Right lobe of liver (tissue), 6 donors: ENCODE results near the gene PFKP. TPM values are rescaled to one million over a fixed set of nuclear protein-coding genes. Genes with fewer than 3 reads are reported as not detected.

Experiments used
- ATAC-seq, 4 donors: fragments of 200-7000 bp; cut with Tn5 transposase; one replicate each; pipeline ENCODE4 v1.9.1; 2020; ENCODE audit warnings: mild to moderate bottlenecking in 4 of 4, moderate library complexity in 4 of 4
- DNase-seq, 3 donors: peaks; one replicate each; pipeline ENCODE4 v3.0.0-alpha.2; 2020
- H3K27ac ChIP-seq, 3 donors: fragments of 200-600 bp; one replicate each; pipeline ENCODE4 v1.8.0; 2022
- H3K27me3 ChIP-seq, 2 donors: fragments of 200-600 bp; one replicate each; pipeline ENCODE4 v1.8.0; 2022
- H3K36me3 ChIP-seq, 4 donors: fragments of 200-600 bp; sonication (generic) in 1 of 4; one replicate each; pipeline versions ENCODE4 v1.5.1 to v1.8.0; 2017 to 2022; ENCODE audit warnings: control low read depth in 1 of 4
- H3K4me1 ChIP-seq, 4 donors: fragments of 200-600 bp; sonication (generic) in 1 of 4; one replicate each; pipeline versions ENCODE4 v1.5.1 to v1.8.0; 2017 to 2022; ENCODE audit warnings: control low read depth in 1 of 4
- H3K4me3 ChIP-seq, 3 donors: fragments of 200-600 bp; one replicate each; pipeline ENCODE4 v1.8.0; 2022
- H3K9me3 ChIP-seq, 4 donors: fragments of 200-600 bp; sonication (generic) in 1 of 4; one replicate each; pipeline versions ENCODE4 v1.5.1 to v1.8.0; 2017 to 2022; ENCODE audit warnings: control low read depth in 1 of 4
- CTCF ChIP-seq, 4 donors: fragments of 200-600 bp in 3 of 4; fragments of 450-650 bp in 1 of 4; IDR thresholded peaks; one replicate each; pipeline versions ENCODE4 v1.5.1 to v1.8.0; 2016 to 2022; ENCODE audit warnings: antibody characterized with exemption in 4 of 4, mild to moderate bottlenecking in 2 of 4
- POLR2A ChIP-seq: fragments of 450-650 bp; IDR thresholded peaks from one replicate; pipeline ENCODE4 v1.6.1; 2017; ENCODE audit warnings: antibody characterized with exemption, mild to moderate bottlenecking
- WGBS: methylation state at CpG from one replicate; pipeline ENCODE4 v1.1.6; 2018; ENCODE audit warnings: low coverage, low lambda C conversion rate; ENCODE audit not compliant: insufficient coverage; ENCODE audit errors: missing lambda C conversion rate; 5-methylcytosine and 5-hydroxymethylcytosine counted together
- intact Hi-C, 2 donors: fragments of 100-400 bp; cut with DNase I; formaldehyde crosslinking; loops; one replicate each; pipeline versions ENCODE4 v1.11.2 to v1.14.1; 2022
- total RNA-seq, 6 experiments: library from RNA; depleted of rRNA in 2 of 6; stranded (reverse); fragments of >200 nt in 2 of 6; fragmentation: NEBNext Ultra II Directional in 3 of 6; extraction: Animal tissue kit (Norgen Biotek cat#: 25700) in 3 of 6; gene quantifications; one replicate each; pipeline versions ENCODE4 v1.1.0 to v1.2.4, GENCODE V29; 2016 to 2023
- donor health status: DM: no; HTN: yes; CAD: no.
- donor health status: DM: no; HTN: no; CAD: no.
- donor health status: DM: no; HTN: no; CAD: no.
- donor health status: DM: no; HTN: yes; CAD: no.
- donor health status: DM: no; HTN: yes; CAD: no.

The PFKP gene
- total RNA-seq, 6 experiments from 2014 or later: 0.66 to 24.1 (median 9.2) TPM

GRCh38 chr10:3179174-3179573, 111.8 kb downstream of the PFKP start:
- Histone ChIP-seq H3K36me3 (no peaks in the 10 kb centered on the region), H3K27ac (no peak overlapping the region), H3K4me3 (no peak overlapping the region), H3K9me3 (no peaks in the 10 kb centered on the region), H3K4me1 (no peaks in the 10 kb centered on the region), H3K27me3 (no peaks in the 10 kb centered on the region)
- DNase-seq (no peak), ATAC-seq (no peak)
- intact Hi-C loops: no loop called here
- no peak for TF ChIP-seq POLR2A
- WGBS: 63% methylated on average over 5 of the region's 5 CpGs

GRCh38 chr10:3180355-3181025, 113.1 kb downstream of the PFKP start:
- Histone ChIP-seq H3K27ac (no peak overlapping the region), H3K4me3 (no peak overlapping the region), H3K9me3 (no peaks in the 10 kb centered on the region), H3K27me3 (no peaks in the 10 kb centered on the region), H3K36me3 (no peaks in the 10 kb centered on the region), H3K4me1 (no peaks in the 10 kb centered on the region)
- ATAC-seq: no peak
- 65% methylated on average over 3 of the region's 6 CpGs for WGBS
- DNase-seq: no peak
- intact Hi-C loops: no loop called here
- TF ChIP-seq CTCF (IDR thresholded peaks at IDR 0.05) (no peak), POLR2A (no peak)

- Histone ChIP-seq H3K4me1 (no peaks in the 10 kb centered on the region), H3K36me3 (no peaks in the 10 kb centered on the region), H3K27ac (no peak overlapping the region), H3K27me3 (no peaks in the 10 kb centered on the region), H3K4me3 (no peak overlapping the region), H3K9me3 (no peaks in the 10 kb centered on the region)
- 51% methylated on average over 2 of the region's 6 CpGs for WGBS
- intact Hi-C loops: no loop called here
- ATAC-seq: no peak
- TF ChIP-seq POLR2A: no peak
- TF ChIP-seq CTCF (IDR thresholded peaks at IDR 0.05): no peak
- DNase-seq: no peak
Observed at GRCh38 chr10:3185386-3185785, 118.0 kb downstream of the PFKP start.

GRCh38 chr10:3186368-3186767, 119.0 kb downstream of the PFKP start:
- WGBS: 81% methylated on average over 6 of the region's 6 CpGs
- intact Hi-C loops: no loop called here
- H3K4me1 ChIP-seq: no peaks in the 10 kb centered on the region
- H3K27me3 ChIP-seq: no peaks in the 10 kb centered on the region
- H3K4me3 ChIP-seq: no peak overlapping the region
- TF ChIP-seq CTCF (IDR thresholded peaks at IDR 0.05) (no peak), POLR2A (no peak)
- no peak overlapping the region for H3K27ac ChIP-seq
- ATAC-seq (no peak), DNase-seq (no peak)
- no peaks in the 10 kb centered on the region for H3K9me3 ChIP-seq
- no peaks in the 10 kb centered on the region for H3K36me3 ChIP-seq

Other genes starting within 250 kb of the PFKP start
- 10 to 100 TPM; 40.7 to 59.5 (median 49.7) TPM for gene PITRM1, start 105.2 kb downstream of the PFKP start, total RNA-seq